Heart left ventricle (tissue), 13 donors: ENCODE measurements around the gene CYB561.

Source experiments
- POLR2A ChIP-seq, 2 donors: fragments of 450-650 bp; IDR thresholded peaks; one replicate each; pipeline ENCODE4 v1.6.1; 2017; ENCODE audit warnings: antibody characterized with exemption in 2 of 2, mild to moderate bottlenecking in 2 of 2, moderate library complexity in 2 of 2
- TF ChIP-seq, protein P1 (sequence below), 12 donors: fragments of 200-600 bp; sonication (generic) in 4 of 12; IDR thresholded peaks; one replicate each; pipeline versions ENCODE4 v1.5.0 to v1.8.0; 2018 to 2022; ENCODE audit warnings: antibody characterized with exemption in 12 of 12, mild to moderate bottlenecking in 5 of 12
- donor health status: ischemic (EF 13 %, LVEDD 7.1; RV severe dilation, severe dysfunction).
- donor health status: DM: no; HTN: yes; CAD: no.
- donor health status: DM: no; HTN: no; CAD: no.
- donor health status: ischemic (EF 25% LVEDD 6.9; RV normal size, moderate dysfunction).
- donor health status: ischemic (EF 25% LVEDD 5.7; RV mildly dilated, moderate dysfunction).
- donor health status: ischemic (EF 35%, LVEDD 5.7; RV mildly dilated, moderate dysfunction).
- donor health status: nonischemic (EF 11% LVEDD 7.7; RV severe dilation, severe dysfunction).
- donor health status: DM: yes; HTN: yes; CAD: no.
- donor health status: PGD.
- donor health status: ischemic (EF 29% LVEDD 5.4; RV normal size, mild dysfunction).
- donor health status: nonischemic (EF 23%, LVEDD 6.1; RV moderate dilation, normal function).

DNA sequence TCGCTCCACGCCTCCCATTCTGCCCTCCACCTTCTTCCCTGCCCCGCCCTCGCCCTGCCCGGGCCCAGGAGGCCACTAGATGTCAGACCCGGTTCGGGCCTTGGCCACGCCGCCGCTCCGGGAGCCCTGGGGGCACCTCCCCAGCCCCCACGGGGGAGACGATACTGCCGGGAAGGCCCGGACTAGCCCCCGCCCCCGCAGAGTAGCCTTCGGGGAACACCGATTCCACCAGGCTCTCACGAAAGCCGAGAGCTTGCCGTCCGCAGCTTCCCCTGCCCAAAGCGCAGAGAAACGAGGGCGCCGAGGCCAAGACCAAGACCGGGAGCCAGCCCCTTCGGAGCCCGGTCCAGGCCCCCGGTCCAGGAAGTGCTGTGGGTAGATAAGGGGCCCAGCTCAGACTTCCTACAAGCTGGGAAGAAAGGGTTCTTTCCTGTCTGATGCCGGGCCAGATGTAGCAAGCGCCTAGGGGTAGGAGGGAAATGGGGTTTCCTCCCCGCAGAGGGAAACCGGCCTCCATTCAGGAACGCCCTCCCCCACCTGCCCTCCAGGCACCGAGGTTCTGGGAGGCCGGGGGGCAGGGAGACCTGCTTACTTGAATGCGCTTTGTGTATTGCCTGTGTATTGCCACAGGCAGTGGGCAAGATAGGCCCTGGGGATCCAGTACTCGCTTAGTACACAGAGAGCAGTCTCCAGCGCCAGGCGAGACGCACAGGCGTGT is 806 bp upstream of the CYB561 start:
- TF ChIP-seq, protein P1, sequence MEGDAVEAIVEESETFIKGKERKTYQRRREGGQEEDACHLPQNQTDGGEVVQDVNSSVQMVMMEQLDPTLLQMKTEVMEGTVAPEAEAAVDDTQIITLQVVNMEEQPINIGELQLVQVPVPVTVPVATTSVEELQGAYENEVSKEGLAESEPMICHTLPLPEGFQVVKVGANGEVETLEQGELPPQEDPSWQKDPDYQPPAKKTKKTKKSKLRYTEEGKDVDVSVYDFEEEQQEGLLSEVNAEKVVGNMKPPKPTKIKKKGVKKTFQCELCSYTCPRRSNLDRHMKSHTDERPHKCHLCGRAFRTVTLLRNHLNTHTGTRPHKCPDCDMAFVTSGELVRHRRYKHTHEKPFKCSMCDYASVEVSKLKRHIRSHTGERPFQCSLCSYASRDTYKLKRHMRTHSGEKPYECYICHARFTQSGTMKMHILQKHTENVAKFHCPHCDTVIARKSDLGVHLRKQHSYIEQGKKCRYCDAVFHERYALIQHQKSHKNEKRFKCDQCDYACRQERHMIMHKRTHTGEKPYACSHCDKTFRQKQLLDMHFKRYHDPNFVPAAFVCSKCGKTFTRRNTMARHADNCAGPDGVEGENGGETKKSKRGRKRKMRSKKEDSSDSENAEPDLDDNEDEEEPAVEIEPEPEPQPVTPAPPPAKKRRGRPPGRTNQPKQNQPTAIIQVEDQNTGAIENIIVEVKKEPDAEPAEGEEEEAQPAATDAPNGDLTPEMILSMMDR (IDR thresholded peaks at IDR 0.05) = peak in 8 of 12 donors; percentile 16 to 52 (median 34)
- TF ChIP-seq POLR2A (IDR thresholded peaks at IDR 0.05) = no peak
